Measurements from ENCODE around the gene BPI.

BPI gene

DNA sequence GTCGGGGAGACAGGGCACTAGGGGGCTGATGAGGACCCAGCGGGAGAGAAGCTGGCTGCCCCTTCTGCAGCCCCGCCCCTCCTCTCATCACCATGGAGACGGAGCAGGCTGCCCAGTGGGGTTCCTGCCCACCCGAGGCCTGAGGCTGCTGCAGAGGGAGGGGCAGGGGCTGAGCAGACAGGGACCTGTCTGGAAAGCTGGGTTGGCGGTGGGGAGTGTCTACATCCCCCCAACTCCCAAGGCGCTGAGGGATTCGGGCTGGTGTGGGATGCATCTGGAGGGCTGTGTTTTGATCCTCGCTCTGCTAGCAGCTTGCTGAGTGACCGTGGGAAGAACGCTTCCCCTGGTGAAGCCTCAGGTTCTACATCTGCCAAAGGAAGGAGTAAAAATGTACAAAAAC, 1.2 kb upstream of the BPI start:
- Histone ChIP-seq H3K27me3 (ENCODE audit: insufficient read depth, poor library complexity, severe bottlenecking) (no peaks in the 10 kb centered on the region), H3K4me3 (replicated peaks; ENCODE audit: insufficient read depth, low read length) (no peak overlapping the region), H3K27ac (replicated peaks) (peak overlapping the region; percentile 90)
- peak in 1 of 2 experiments; percentile 12 for DNase-seq (ENCODE audit: low read depth in 1 of 2, low spot score in 1 of 2)
- TF ChIP-seq, protein P1, sequence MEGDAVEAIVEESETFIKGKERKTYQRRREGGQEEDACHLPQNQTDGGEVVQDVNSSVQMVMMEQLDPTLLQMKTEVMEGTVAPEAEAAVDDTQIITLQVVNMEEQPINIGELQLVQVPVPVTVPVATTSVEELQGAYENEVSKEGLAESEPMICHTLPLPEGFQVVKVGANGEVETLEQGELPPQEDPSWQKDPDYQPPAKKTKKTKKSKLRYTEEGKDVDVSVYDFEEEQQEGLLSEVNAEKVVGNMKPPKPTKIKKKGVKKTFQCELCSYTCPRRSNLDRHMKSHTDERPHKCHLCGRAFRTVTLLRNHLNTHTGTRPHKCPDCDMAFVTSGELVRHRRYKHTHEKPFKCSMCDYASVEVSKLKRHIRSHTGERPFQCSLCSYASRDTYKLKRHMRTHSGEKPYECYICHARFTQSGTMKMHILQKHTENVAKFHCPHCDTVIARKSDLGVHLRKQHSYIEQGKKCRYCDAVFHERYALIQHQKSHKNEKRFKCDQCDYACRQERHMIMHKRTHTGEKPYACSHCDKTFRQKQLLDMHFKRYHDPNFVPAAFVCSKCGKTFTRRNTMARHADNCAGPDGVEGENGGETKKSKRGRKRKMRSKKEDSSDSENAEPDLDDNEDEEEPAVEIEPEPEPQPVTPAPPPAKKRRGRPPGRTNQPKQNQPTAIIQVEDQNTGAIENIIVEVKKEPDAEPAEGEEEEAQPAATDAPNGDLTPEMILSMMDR (IDR thresholded peaks at IDR 0.05; ENCODE audit: insufficient read depth, low read length) = no peak
- TF ChIP-seq, protein P2, sequence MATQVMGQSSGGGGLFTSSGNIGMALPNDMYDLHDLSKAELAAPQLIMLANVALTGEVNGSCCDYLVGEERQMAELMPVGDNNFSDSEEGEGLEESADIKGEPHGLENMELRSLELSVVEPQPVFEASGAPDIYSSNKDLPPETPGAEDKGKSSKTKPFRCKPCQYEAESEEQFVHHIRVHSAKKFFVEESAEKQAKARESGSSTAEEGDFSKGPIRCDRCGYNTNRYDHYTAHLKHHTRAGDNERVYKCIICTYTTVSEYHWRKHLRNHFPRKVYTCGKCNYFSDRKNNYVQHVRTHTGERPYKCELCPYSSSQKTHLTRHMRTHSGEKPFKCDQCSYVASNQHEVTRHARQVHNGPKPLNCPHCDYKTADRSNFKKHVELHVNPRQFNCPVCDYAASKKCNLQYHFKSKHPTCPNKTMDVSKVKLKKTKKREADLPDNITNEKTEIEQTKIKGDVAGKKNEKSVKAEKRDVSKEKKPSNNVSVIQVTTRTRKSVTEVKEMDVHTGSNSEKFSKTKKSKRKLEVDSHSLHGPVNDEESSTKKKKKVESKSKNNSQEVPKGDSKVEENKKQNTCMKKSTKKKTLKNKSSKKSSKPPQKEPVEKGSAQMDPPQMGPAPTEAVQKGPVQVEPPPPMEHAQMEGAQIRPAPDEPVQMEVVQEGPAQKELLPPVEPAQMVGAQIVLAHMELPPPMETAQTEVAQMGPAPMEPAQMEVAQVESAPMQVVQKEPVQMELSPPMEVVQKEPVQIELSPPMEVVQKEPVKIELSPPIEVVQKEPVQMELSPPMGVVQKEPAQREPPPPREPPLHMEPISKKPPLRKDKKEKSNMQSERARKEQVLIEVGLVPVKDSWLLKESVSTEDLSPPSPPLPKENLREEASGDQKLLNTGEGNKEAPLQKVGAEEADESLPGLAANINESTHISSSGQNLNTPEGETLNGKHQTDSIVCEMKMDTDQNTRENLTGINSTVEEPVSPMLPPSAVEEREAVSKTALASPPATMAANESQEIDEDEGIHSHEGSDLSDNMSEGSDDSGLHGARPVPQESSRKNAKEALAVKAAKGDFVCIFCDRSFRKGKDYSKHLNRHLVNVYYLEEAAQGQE (IDR thresholded peaks at IDR 0.05; ENCODE audit: insufficient replicate concordance, low read depth) = no peak
- no peak for TF ChIP-seq SPI1 (IDR thresholded peaks at IDR 0.05; ENCODE audit: borderline replicate concordance, low read depth)

DNA sequence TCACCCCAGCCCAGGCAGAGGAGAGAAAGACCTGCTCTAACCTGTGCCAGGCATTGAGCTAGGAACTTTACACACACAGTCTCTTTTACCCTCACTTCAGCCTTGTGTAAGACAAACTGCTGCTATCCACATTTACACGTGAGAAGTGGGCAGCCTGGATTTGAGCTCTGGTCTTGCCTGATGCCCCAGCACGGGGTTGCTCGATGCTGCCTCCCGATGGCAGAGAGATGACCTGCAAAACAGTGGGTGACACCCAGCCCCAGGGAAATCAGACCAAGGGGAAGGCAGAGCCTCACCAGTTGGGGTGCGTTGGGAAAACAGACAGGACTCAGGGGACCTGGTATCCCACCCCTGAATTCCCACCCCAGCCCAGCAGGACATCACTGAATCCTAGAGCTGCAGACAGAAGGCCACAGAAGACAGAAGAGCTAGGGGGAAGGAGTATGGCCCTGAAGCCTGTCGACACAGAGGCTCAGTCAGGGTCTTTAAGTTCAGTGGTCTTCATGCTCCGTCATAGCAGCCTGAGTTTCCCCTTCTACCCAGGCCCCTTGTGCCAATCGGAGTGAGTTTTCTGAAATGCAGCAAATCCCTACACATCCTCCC, 990 bp downstream of the BPI start:
- peak overlapping the region; percentile 90 for H3K27ac ChIP-seq (replicated peaks)
- TF ChIP-seq, protein P2 (IDR thresholded peaks at IDR 0.05; ENCODE audit: insufficient replicate concordance, low read depth) = no peak
- TF ChIP-seq POLR2AphosphoS5 (IDR thresholded peaks at IDR 0.05; ENCODE audit: low read depth) (peak; percentile 47; the same call in 1 of the 2 replicates), SPI1 (IDR thresholded peaks at IDR 0.05; ENCODE audit: borderline replicate concordance, low read depth) (no peak; the same call in 1 of the 2 replicates), GABPA (IDR thresholded peaks at IDR 0.05; ENCODE audit: low read depth) (no peak)
- TF ChIP-seq, protein P1 (IDR thresholded peaks at IDR 0.05; ENCODE audit: insufficient read depth, low read length) = peak; percentile 79
- peak in 1 of 2 experiments; percentile 94 for DNase-seq (ENCODE audit: low read depth in 1 of 2, low spot score in 1 of 2)
- H3K4me3 ChIP-seq (replicated peaks; ENCODE audit: insufficient read depth, low read length) = peak overlapping the region; percentile 37
- no peaks in the 10 kb centered on the region for H3K27me3 ChIP-seq (ENCODE audit: insufficient read depth, poor library complexity, severe bottlenecking)

DNA sequence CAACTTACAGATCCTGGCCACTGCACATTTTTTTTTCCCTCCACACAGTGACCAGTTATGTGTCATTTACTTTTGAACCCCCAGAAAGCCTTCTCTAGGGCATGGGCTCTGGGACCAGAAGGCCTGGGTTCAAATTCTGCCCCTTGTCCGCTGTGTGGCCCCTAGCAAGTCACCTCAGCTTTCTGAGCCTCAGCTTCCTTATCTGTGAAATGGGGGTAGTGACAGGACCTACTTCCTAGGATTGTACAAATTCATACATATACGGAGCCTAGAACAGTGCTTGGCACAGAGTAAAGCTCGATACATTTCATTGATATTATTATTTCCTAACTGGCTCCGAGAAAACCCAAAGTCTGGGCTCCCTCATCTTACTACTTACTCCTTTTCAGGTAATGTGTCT, 1.6 kb downstream of the BPI start:
- Histone ChIP-seq H3K27me3 (ENCODE audit: insufficient read depth, poor library complexity, severe bottlenecking) (no peaks in the 10 kb centered on the region), H3K4me3 (replicated peaks; ENCODE audit: insufficient read depth, low read length) (peak overlapping the region; percentile 10; the same call in 1 of the 2 replicates), H3K27ac (replicated peaks) (peak overlapping the region; percentile 90)
- peak in 1 of 2 experiments; percentile 6 for DNase-seq (ENCODE audit: low read depth in 1 of 2, low spot score in 1 of 2)
- TF ChIP-seq GABPA (IDR thresholded peaks at IDR 0.05; ENCODE audit: low read depth) = no peak
- TF ChIP-seq SPI1 (IDR thresholded peaks at IDR 0.05; ENCODE audit: borderline replicate concordance, low read depth) = no peak
- TF ChIP-seq, protein P1 (IDR thresholded peaks at IDR 0.05; ENCODE audit: insufficient read depth, low read length) = no peak
- TF ChIP-seq POLR2AphosphoS5 (IDR thresholded peaks at IDR 0.05; ENCODE audit: low read depth) = no peak
- TF ChIP-seq, protein P2 (IDR thresholded peaks at IDR 0.05; ENCODE audit: insufficient replicate concordance, low read depth) = no peak

Measured in HL-60 (cell line).